ENCODE measurements around the gene TTLL10. TPM values are rescaled to one million over a fixed set of nuclear protein-coding genes. Genes with fewer than 3 reads are reported as not detected.

TTLL10 gene
- total RNA-seq, 1 experiment from 2014 or later = 0.68 TPM

DNA sequence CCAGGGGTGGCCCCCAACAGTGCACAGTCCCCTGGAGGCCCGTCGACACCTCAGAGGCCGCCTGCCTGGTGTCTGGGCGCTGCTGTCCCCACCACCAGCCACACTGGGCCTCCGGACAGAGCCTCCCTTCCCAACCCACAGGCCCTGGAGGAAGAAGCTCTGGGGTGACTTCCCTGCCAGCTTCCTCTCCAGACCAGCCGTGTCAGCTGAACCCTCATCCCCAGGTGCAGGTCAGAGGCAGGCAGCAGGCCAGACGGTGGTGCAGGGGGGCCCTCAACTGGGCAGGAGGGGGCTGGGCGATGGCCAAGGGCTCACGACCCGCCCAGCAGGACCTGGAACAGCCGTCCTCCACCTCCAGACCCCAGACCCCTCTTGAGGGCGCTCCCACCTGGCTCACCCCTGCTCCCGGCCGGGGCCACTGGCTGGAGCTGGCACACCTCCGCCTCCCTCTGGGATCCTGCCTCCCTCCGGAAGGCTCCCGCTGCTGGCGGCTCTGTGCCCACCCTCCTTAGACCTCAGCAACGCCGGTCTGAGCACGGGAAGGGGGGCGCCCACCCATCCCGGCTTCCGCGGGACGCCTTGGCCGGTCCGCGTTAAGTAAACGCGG is 32.2 kb downstream of the TTLL10 start:
- H4K8ac ChIP-seq (replicated peaks; ENCODE audit: insufficient read length, low read depth, low read length) = no peak overlapping the region
- Mint-ChIP-seq H3K27ac (no peak overlapping the region), H3K27me3 (ENCODE audit: low read depth) (peaks cover 19% of the 10 kb centered on the region), H3K36me3 (ENCODE audit: insufficient read depth in 1 of 3, low read depth in 3 of 3) (no peaks in the 10 kb centered on the region), H3K4me3 (no peak overlapping the region; a peak in 1 of 5 replicates), H3K4me1 (peaks cover 2 to 6% of the 10 kb centered on the region in 2 experiments; a peak in 2 of 4 replicates), H3K9me3 (no peaks in the 10 kb centered on the region)
- H3K23me2 ChIP-seq (ENCODE audit: insufficient read length, low read depth, low read length, poor library complexity, severe bottlenecking) = peaks cover 3% of the 10 kb centered on the region
- H3K18ac ChIP-seq (ENCODE audit: insufficient read length, low read depth, low read length) = no peak overlapping the region
- no peak overlapping the region for H2BK120ac ChIP-seq (ENCODE audit: low read depth, low read length, poor library complexity, severe bottlenecking)
- TF ChIP-seq, protein P1, sequence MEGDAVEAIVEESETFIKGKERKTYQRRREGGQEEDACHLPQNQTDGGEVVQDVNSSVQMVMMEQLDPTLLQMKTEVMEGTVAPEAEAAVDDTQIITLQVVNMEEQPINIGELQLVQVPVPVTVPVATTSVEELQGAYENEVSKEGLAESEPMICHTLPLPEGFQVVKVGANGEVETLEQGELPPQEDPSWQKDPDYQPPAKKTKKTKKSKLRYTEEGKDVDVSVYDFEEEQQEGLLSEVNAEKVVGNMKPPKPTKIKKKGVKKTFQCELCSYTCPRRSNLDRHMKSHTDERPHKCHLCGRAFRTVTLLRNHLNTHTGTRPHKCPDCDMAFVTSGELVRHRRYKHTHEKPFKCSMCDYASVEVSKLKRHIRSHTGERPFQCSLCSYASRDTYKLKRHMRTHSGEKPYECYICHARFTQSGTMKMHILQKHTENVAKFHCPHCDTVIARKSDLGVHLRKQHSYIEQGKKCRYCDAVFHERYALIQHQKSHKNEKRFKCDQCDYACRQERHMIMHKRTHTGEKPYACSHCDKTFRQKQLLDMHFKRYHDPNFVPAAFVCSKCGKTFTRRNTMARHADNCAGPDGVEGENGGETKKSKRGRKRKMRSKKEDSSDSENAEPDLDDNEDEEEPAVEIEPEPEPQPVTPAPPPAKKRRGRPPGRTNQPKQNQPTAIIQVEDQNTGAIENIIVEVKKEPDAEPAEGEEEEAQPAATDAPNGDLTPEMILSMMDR (conservative IDR thresholded peaks at IDR 0.05) = no peak
- H2BK15ac ChIP-seq (ENCODE audit: low read depth, low read length) = no peak overlapping the region
- no peaks in the 10 kb centered on the region for H3K4me1 ChIP-seq (ENCODE audit: insufficient read depth, low read length)
- no peak overlapping the region for H4K5ac ChIP-seq (ENCODE audit: insufficient read length, low read depth, low read length)
- H2AK5ac ChIP-seq (ENCODE audit: insufficient read length, low read length) = no peak overlapping the region
- no peak overlapping the region for H4K91ac ChIP-seq (ENCODE audit: insufficient read length, low read depth, low read length)
- H2BK5ac ChIP-seq (ENCODE audit: insufficient read length, low read length) = no peak overlapping the region
- no peak overlapping the region for H3K23ac ChIP-seq (ENCODE audit: insufficient read length, low read depth, low read length)
- no peak overlapping the region for H2AFZ ChIP-seq (ENCODE audit: low read length)
- no peaks in the 10 kb centered on the region; the same call in 1 of the 2 replicates for H3K27me3 ChIP-seq (ENCODE audit: insufficient read depth, low read length)
- no peak overlapping the region for H3T11ph ChIP-seq (ENCODE audit: low read length)
- no peak overlapping the region for H3K27ac ChIP-seq (ENCODE audit: insufficient read length, low read depth, low read length)
- no peak overlapping the region for H3K56ac ChIP-seq (ENCODE audit: insufficient read length, low read depth, low read length)
- H2BK20ac ChIP-seq (ENCODE audit: low read depth, low read length, poor library complexity, severe bottlenecking) = no peak overlapping the region
- H2BK12ac ChIP-seq (ENCODE audit: insufficient read length, low read depth, low read length) = no peak overlapping the region
- H3K79me2 ChIP-seq (ENCODE audit: insufficient read depth, low read length) = no peaks in the 10 kb centered on the region
- H3K4ac ChIP-seq (ENCODE audit: low read depth, low read length) = no peak overlapping the region
- no peaks in the 10 kb centered on the region for H3K79me1 ChIP-seq (ENCODE audit: insufficient read depth, low read depth, low read length, poor library complexity, severe bottlenecking)
- H3K14ac ChIP-seq (ENCODE audit: insufficient read depth, low read length) = no peak overlapping the region; the same call in 1 of the 2 replicates
- H4K20me1 ChIP-seq (ENCODE audit: control insufficient read depth, insufficient read depth, insufficient read length) = no peaks in the 10 kb centered on the region
- H3K9me3 ChIP-seq (ENCODE audit: control insufficient read depth, low read depth, low read length) = no peaks in the 10 kb centered on the region
- H3K9ac ChIP-seq (ENCODE audit: extremely low read depth, insufficient read length, low read length) = no peak overlapping the region
- no peak for DNase-seq
- peak overlapping the region; percentile 76 for H3K4me2 ChIP-seq (ENCODE audit: insufficient read depth, insufficient read length, low read length)
- WGBS (ENCODE audit: extremely low coverage, insufficient read length, low lambda C conversion rate) = no CpG with 5 or more reads among the region's 31 CpGs

Data from H9 (cell line).